Measurements from ENCODE around the gene YRDC.

The YRDC gene

DNA sequence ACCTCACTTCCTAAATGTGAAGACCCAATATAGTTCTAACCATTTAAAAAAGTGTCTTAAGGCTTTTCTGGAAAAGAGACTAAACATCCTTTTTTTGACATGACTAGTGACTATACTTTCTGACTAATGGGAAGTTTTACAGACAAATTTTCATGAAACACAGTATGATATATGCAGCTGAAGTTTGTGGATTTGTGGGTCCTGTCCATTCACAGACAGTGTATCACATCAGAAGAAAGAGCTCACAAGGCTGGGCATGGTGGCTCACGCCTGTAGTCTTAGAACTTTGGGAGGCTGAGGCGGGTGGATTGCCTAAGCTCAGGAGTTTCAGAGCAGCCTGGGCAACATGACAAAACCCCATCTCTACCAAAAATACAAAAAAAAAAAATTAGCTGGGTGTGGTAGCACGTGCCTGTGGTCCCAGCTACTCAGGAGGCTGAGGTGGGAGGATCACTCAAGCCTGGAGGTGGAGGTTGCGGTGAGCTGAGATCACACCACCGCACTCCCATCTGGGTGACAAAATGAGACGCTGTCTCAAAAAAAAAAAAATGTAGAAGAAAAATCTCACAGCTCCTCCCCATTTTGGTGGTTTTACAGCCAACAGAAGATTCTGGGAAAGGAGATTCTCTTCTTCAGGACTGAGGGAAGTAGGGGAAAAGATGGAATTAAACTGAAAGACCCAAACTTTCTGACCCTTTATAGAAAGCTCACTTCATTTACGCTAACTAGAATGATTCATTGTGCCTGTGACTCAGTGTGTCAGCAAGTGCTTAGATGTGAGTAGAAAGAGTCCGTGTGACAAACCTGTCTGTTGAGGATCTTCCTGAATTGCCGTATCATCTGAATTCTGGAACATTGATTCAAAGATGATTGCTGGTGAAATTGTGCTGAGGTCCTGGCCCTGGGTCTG lies 15.2 kb upstream of the YRDC start:
- no peak for DNase-seq (ENCODE audit: low read depth in 2 of 2)

GRCh38 chr1:37821481-37821880 lies 13.5 kb upstream of the YRDC start:
- no peak for DNase-seq (ENCODE audit: low read depth in 2 of 2)

- no peak for DNase-seq (ENCODE audit: low read depth in 2 of 2)
Measured at GRCh38 chr1:37817481-37817880, 9.5 kb upstream of the YRDC start.

- no peak for DNase-seq (ENCODE audit: low read depth in 2 of 2)
Measured at GRCh38 chr1:37814252-37814651, 6.2 kb upstream of the YRDC start.

DNA sequence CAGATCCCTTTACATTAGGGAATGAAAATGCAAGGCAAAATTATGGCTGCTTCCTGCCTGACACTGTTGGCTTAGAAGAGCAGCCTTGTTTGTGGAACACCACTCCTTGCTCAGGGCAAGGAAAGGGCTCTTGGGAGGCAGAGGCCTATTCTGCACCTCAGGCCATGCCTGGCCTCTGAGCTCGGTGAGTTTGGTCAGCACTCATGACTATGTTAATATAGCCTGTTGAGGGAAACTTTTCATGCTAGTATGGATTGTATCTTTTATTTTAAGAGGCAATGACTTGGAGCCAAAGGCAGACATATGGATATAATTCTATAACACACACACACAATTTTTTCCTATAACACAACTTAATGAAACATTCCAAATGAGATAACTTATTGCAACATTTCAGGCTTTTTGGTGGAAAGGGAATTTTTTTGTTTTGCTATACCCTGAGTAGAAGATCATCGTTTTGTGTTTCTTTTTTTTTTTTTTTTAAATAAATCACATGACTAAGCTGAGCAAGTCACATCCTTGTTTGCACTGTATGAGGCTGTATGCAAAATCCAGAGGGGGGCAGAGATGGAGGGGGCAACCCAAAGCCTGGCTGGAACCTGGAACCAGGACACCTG lies 5.6 kb upstream of the YRDC start:
- no peak for DNase-seq (ENCODE audit: low read depth in 2 of 2)

DNA sequence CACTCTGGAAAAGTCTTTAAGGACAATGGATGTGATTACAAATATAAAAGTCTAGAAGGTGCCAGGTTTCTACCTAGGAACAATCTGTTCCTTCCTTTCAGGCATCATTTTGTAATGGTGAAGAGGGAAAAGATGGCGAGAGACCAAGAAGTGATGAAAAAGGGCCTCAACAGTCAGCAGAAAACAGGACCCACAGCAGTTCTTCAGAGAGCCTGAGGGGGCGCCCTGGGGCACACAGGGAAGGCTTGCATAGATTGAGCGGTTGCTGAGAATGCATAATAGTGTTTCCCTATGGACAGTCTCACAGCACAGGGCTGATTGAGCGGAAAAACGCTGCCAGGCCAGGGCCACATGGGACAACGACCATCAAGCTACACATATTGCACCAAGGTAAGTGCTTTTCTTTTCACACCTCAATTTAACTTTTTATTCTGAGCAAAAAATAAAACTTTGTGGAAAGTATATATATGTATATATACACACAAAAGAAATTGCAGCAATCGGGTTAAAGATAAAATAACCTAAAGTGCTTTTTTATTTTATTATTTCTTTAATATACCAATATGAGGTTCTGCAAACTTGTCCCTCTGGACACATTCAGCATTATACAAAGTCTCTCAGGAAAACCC lies 3.1 kb upstream of the YRDC start:
- DNase-seq (ENCODE audit: low read depth in 2 of 2), result peak in 1 of 2 experiments; percentile 52

DNA sequence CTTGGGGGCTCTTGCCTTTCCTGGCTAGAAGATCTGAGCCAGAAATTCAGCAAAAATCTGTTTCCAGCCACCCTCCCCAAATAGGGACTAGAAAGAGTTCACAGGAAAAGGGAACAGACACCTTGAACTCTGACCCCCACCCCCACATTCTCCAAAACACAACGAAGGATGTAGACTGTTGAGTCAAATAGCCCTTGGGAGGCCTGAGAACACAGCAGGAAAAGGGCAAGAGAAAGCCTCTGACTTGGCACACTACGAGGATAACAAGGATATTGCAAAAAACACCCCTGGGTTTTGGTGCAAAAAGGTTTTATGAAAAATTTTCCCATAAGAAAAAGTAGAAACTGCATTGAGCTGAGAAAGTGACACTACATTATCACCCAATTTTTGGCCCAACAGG lies 1.9 kb upstream of the YRDC start:
- DNase-seq (ENCODE audit: low read depth in 2 of 2), result no peak

GRCh38 chr1:37808369-37809319 lies 636 bp upstream of the YRDC start:
- DNase-seq (ENCODE audit: low read depth in 2 of 2), result no peak

DNA sequence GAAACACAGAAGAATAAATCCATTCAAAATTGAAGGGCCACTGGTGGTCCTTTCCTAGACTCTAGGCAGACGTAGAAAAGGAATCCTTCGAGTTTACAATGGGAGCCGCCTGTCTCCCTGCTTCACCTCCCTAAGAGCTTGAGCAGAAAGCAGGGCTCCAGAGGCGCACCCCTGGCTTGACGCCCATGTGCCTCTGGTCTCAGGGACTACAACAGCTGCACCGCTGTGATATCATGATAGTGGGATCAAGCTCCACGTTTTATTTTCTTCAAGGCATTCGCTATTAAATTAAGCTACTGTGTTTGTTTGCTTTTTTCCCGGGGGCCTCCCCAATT lies 821 bp downstream of the YRDC start:
- DNase-seq (ENCODE audit: low read depth in 2 of 2), result no peak

DNA sequence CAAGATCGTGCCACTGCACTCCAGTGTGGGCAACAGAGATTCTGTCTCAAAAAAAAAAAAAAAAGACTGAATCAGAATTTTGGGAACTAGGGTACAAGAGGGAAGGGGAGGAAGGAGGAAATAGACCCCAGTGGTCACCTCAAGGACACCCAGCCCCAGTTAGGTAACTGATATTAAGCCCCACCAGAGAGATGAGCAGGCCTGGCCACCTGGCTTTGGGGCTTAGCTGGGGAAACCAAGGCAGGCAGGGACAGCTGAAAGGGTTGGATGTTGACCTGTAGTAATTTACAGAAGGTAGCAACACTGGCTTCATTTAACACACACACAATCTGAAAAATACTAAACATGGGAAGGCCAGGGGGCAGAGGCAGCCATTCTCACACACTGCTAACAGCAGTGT lies 5.6 kb downstream of the YRDC start:
- no peak for DNase-seq (ENCODE audit: low read depth in 2 of 2)

- DNase-seq (ENCODE audit: low read depth in 2 of 2), result no peak
Measured at GRCh38 chr1:37797750-37798345, 10.2 kb downstream of the YRDC start.

GRCh38 chr1:37795340-37796125 lies 12.5 kb downstream of the YRDC start:
- peak in 1 of 2 experiments; percentile 50 for DNase-seq (ENCODE audit: low read depth in 2 of 2)

DNA sequence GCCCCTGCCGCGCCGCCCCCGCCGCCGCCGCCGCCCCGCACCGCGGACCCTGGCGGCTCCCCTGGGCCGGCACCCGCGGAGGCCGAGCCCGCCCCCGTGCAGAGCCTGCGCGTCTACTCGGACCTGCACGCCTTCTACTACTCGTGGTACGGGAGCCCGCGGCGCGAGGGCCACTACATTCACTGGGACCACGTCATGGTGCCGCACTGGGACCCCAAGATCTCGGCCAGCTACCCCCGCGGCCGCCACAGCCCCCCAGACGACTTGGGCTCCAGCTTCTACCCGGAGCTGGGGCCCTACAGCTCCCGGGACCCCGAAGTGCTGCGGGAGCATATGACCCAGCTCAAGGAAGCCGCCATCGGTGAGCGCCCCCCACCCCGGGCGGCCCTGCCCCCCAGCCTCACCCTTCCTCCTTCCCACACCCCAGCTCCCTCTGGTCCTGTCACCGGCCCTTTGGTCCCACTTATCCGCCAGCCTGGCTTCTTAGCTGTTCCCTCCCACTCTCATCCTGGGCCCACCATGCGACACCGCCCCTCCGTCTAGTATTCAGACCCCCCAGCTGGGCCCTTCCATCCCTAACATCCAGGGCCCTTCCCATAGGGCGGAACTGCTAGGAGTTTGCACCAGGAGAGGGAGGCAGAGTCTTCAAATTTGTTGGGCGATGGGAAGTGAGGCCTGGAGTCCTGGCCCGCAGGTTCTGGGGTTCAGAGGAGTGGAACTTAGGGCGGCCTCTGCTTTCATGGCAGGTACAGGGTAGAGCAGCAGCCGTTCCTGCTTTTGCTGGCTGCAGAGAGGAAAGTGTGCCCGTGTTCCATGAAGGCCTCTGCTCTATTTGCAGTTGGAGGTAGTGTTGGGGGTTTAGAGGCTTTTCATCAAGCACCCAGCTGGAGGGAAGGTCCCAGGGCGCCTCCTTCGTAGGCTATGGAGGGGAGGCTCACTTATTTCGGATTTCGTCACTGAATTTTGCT lies 13.4 kb downstream of the YRDC start:
- DNase-seq (ENCODE audit: low read depth in 2 of 2), result no peak

DNA sequence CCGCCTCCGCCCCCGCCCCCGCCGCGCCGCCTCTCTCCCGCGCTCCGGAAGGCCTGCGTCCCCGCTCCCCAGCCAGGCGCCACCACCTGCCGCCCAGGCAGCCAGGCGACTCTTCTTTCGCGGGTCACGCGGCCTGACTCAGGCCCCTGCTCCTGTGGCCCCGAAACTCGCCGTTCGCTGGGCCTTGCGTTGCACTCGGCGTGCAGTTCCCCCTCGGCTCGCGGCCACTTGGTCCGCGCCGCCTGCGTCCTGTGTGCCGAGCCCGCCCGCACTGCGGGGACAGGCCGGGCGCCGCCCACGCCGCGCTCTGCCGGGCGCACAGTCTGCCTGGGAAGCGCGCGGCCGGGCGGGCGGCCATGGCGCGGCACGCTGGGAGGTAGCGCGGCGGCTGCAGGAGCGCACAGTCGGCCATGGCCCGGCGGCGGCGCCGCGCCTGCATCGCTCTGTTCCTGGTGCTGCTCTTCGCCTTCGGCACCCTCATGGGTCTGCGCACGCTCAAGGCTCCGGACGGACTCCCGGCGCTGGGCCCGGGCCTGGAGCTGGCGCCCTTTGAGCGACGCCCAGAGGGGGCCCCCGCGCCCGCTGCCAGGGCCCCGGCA lies 14.1 kb downstream of the YRDC start, which contains the start of gene MANEAL:
Gene MANEAL (plus strand): TSS at position 75 of the 599 bp plus-strand sequence. CDS start 336 bp downstream, at position 411.
- DNase-seq (ENCODE audit: low read depth in 2 of 2), result no peak

- no peak for DNase-seq (ENCODE audit: low read depth in 2 of 2)
Measured at GRCh38 chr1:37792943-37793686, 14.9 kb downstream of the YRDC start.

GRCh38 chr1:37782491-37782890 lies 25.5 kb downstream of the YRDC start:
- no peak for DNase-seq (ENCODE audit: low read depth in 2 of 2)

DNA sequence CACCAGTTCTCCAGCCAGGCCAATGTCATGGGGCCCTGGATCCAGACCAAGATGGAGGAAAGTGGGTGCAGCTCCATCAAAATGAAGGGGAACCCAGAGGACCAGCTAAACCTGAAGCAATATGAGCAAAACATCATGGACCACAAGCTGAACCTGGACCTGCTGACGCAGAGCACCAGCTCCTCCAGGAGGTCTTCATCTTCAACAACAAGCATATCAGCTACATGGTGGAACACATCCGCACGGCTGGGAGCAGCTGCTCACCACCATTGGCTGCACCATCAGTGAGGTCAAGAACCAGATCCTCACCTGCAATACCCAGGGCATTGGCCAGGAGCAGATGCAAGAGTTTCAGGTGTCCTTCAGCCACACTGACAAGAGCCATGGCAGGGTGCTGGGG lies 29.4 kb downstream of the YRDC start:
- DNase-seq (ENCODE audit: low read depth in 2 of 2), result no peak

GRCh38 chr1:37776946-37777516 lies 31.0 kb downstream of the YRDC start:
- no peak for DNase-seq (ENCODE audit: low read depth in 2 of 2)
